ENCODE results near the gene ATCAY.
A peak's percentile ranks its signal among the peaks of the same experiment; 100 is the strongest.
"Not testable (repeated sequence)": the region's sequence is repeated elsewhere in the genome, so short reads cannot be mapped to it uniquely, and the experiment has no call there.

Gene ATCAY

GRCh38 chr19:3857449-3858003, 23.0 kb upstream of the ATCAY start:
- DNase-seq (ENCODE audit: low spot score) = no peak

- no peak for DNase-seq (ENCODE audit: low spot score)
These were observed 20.0 kb upstream of the ATCAY start for GRCh38 chr19:3860499-3860898.

GRCh38 chr19:3862826-3863500, 17.5 kb upstream of the ATCAY start:
- no peak for DNase-seq (ENCODE audit: low spot score)

- no peak for DNase-seq (ENCODE audit: low spot score)
These were observed 16.8 kb upstream of the ATCAY start for GRCh38 chr19:3863648-3864047.

GRCh38 chr19:3866910-3867638, 13.4 kb upstream of the ATCAY start:
- DNase-seq (ENCODE audit: low spot score) = no peak

- DNase-seq (ENCODE audit: low spot score) = no peak
These were observed 12.3 kb upstream of the ATCAY start for GRCh38 chr19:3867971-3868769.

- DNase-seq (ENCODE audit: low spot score) = no peak
These were observed 11.6 kb upstream of the ATCAY start, which contains the start of gene ZFR2 for GRCh38 chr19:3868770-3869456. ZFR2 (minus strand) TSS chr19:3869038; CDS start chr19:3869017, 21 bp downstream.

- no peak for DNase-seq (ENCODE audit: low spot score)
These were observed 7.3 kb upstream of the ATCAY start for GRCh38 chr19:3873151-3873550.

- not testable (repeated sequence) for DNase-seq (ENCODE audit: low spot score)
These were observed 5.8 kb upstream of the ATCAY start for GRCh38 chr19:3874695-3875094.

GRCh38 chr19:3879656-3880055, 829 bp upstream of the ATCAY start:
- DNase-seq (ENCODE audit: low spot score) = no peak

- DNase-seq (ENCODE audit: low spot score) = no peak
These were observed 971 bp downstream of the ATCAY start for GRCh38 chr19:3881272-3882040.

- no peak for DNase-seq (ENCODE audit: low spot score)
These were observed 1.5 kb downstream of the ATCAY start for GRCh38 chr19:3882041-3882384.

GRCh38 chr19:3890591-3890990, 10.1 kb downstream of the ATCAY start:
- no peak for DNase-seq (ENCODE audit: low spot score)

GRCh38 chr19:3893509-3894179, 13.2 kb downstream of the ATCAY start:
- no peak for DNase-seq (ENCODE audit: low spot score)

GRCh38 chr19:3894959-3895358, 14.5 kb downstream of the ATCAY start:
- DNase-seq (ENCODE audit: low spot score) = not testable (repeated sequence)

GRCh38 chr19:3895788-3896187, 15.3 kb downstream of the ATCAY start:
- DNase-seq (ENCODE audit: low spot score) = no peak

- no peak for DNase-seq (ENCODE audit: low spot score)
These were observed 17.5 kb downstream of the ATCAY start for GRCh38 chr19:3897936-3898335.

- no peak for DNase-seq (ENCODE audit: low spot score)
These were observed 17.9 kb downstream of the ATCAY start for GRCh38 chr19:3898426-3898825.

- DNase-seq (ENCODE audit: low spot score) = peak; percentile 14
These were observed 19.2 kb downstream of the ATCAY start for GRCh38 chr19:3899531-3900294.

Data from LoVo (cell line).